Naive thymus-derived CD8-positive, alpha-beta T cell (primary cell): ENCODE measurements around the gene ABCD1. TPM values are rescaled to one million over a fixed set of nuclear protein-coding genes. Genes with fewer than 3 reads are reported as not detected.

Experiments used
- ATAC-seq, 2 donors: fragments of 150-1000 bp; cut with Tn5 transposase in 1 of 2; sonication (Bioruptor Pico), chemical (Tn5 transposase) in 1 of 2; 1 replicate in 1 of 2; 2 replicates in 1 of 2; pipeline ENCODE4 v1.10.0; 2021; ENCODE audit warnings: mild to moderate bottlenecking in 2 of 2, moderate library complexity in 2 of 2
- POLR2A ChIA-PET: fragments of 350-600 bp; sonication (Branson Sonifier 250); formaldehyde crosslinking; loops from one replicate; lab custom pipeline; 2021; ENCODE audit warnings: antibody characterized with exemption; lab: Charles Lee
- DNase-seq, 10 donors: peaks; one replicate each; pipeline versions ENCODE4 v3.0.0 to v3.0.0-alpha.2; 2020 to 2022
- H3K27ac Mint-ChIP-seq, 10 donors: one replicate each; pipeline ENCODE4 v1.8.0; 2020 to 2022; ENCODE audit warnings: mild to moderate bottlenecking in 10 of 10, mixed read lengths in 10 of 10, moderate library complexity in 4 of 10, inconsistent platforms in 1 of 10
- H3K27me3 Mint-ChIP-seq, 5 donors: one replicate each; pipeline ENCODE4 v1.8.0; 2021 to 2022; ENCODE audit warnings: mixed read lengths in 5 of 5
- H3K36me3 Mint-ChIP-seq, 3 donors: one replicate each; pipeline ENCODE4 v1.8.0; 2020 to 2022; ENCODE audit warnings: mixed read lengths in 3 of 3, mild to moderate bottlenecking in 2 of 3, inconsistent platforms in 1 of 3
- H3K4me1 Mint-ChIP-seq, 4 donors: one replicate each; pipeline ENCODE4 v1.8.0; 2021 to 2022; ENCODE audit warnings: mixed read lengths in 4 of 4
- H3K4me3 Mint-ChIP-seq, 10 donors: one replicate each; pipeline ENCODE4 v1.8.0; 2020 to 2022; ENCODE audit warnings: mild to moderate bottlenecking in 10 of 10, mixed read lengths in 10 of 10, moderate library complexity in 6 of 10, inconsistent platforms in 1 of 10
- H3K9me3 Mint-ChIP-seq, 9 donors: one replicate each; pipeline ENCODE4 v1.8.0; 2020 to 2022; ENCODE audit warnings: mixed read lengths in 9 of 9, mild to moderate bottlenecking in 3 of 9, inconsistent platforms in 1 of 9, moderate library complexity in 1 of 9
- polyA plus RNA-seq, 3 donors: library from polyadenylated mRNA; unstranded; fragments of 300-500 nt; fragmentation: Illumina TruSeq; gene quantifications; one replicate each; pipeline ENCODE4 v1.2.3, GENCODE V29; 2021
- total RNA-seq, 8 experiments: library from RNA in 2 of 8; stranded (reverse) in 2 of 8; gene quantifications; one replicate each; pipeline ENCODE4 v1.2.3 and lab custom pipeline; 2021 to 2026

The ABCD1 gene
- total and polyA plus RNA-seq, 5 experiments from 2014 or later = 1.1 to 7.3 (median 2.1) TPM

- Mint-ChIP-seq H3K36me3 (peaks cover 0 to 14% (median 0%) of the 10 kb centered on the region in 3 donors), H3K4me3 (no peak overlapping the region), H3K27ac (peak overlapping the region in 1 of 10 donors; percentile 25), H3K9me3 (no peaks in the 10 kb centered on the region), H3K27me3 (no peaks in the 10 kb centered on the region), H3K4me1 (peaks cover 7 to 35% (median 19%) of the 10 kb centered on the region in 4 donors)
- DNase-seq (no peak), ATAC-seq (no peak)
- POLR2A ChIA-PET = interaction anchor here (0.6 to 0.9 kb wide), 2 partner anchors 34 to 112 kb away, joined by 3 to 4 read pairs; no protein-coding TSS in a partner anchor
Measured at GRCh38 chrX:153791104-153791852, 66.6 kb downstream of the ABCD1 start.

DNA sequence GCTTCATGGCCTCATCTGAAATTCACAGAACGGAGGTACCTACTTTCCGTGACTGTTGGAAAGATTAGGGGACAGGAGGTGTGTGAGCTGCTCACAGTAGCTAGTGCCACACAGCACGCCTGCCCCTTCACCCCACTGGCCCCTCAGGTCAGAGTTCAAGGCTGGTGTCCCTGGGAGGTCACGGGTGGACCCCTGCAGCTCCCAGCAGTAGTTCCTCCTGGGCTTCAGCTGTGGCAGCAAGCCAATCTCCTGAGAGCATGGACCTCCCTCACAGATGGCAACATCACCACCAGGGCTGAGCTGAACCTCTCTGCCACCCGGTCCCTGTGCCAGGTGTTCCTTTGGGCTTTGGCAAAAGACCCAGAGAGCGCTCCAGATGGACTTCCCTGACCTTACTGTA is 67.7 kb downstream of the ABCD1 start:
- ATAC-seq (no peak), DNase-seq (no peak)
- Mint-ChIP-seq H3K4me3 (peak overlapping the region in 3 of 10 donors; percentile 86 to 93 (median 90)), H3K4me1 (peaks cover 7 to 41% (median 26%) of the 10 kb centered on the region in 4 donors), H3K27ac (no peak overlapping the region), H3K36me3 (peaks cover 0 to 16% (median 0%) of the 10 kb centered on the region in 3 donors), H3K9me3 (no peaks in the 10 kb centered on the region), H3K27me3 (no peaks in the 10 kb centered on the region)
- POLR2A ChIA-PET = interaction anchor here (0.9 to 3.0 kb wide), 2 partner anchors 111 to 135 kb away, joined by 4 to 39 read pairs; partner anchors contain the start of gene ARHGAP4

- DNase-seq = no peak
- POLR2A ChIA-PET = interaction anchor here (3.0 kb wide), 1 partner anchor 134 kb away, joined by 39 read pairs; the partner anchor contains the start of gene ARHGAP4
- H3K27me3 Mint-ChIP-seq = no peaks in the 10 kb centered on the region
- peaks cover 7 to 41% (median 26%) of the 10 kb centered on the region in 4 donors for H3K4me1 Mint-ChIP-seq
- ATAC-seq = no peak
- H3K4me3 Mint-ChIP-seq = peak overlapping the region; percentile 86 to 95 (median 92)
- peaks cover 0 to 13% (median 0%) of the 10 kb centered on the region in 3 donors for H3K36me3 Mint-ChIP-seq
- H3K27ac Mint-ChIP-seq = peak overlapping the region; percentile 78 to 96 (median 91)
- no peaks in the 10 kb centered on the region for H3K9me3 Mint-ChIP-seq
Measured at GRCh38 chrX:153793291-153793690, 68.6 kb downstream of the ABCD1 start.

Other genes starting within 250 kb of the ABCD1 start
- gene BGN, start 229.9 kb upstream of the ABCD1 start, total RNA-seq = not detected
- not detected for gene BGN, start 229.9 kb upstream of the ABCD1 start, polyA plus RNA-seq
- gene ATP2B3, start 207.2 kb upstream of the ABCD1 start, total RNA-seq = not detected
- not detected for gene ATP2B3, start 207.2 kb upstream of the ABCD1 start, polyA plus RNA-seq
- gene CCNQ, start 125.7 kb upstream of the ABCD1 start, total RNA-seq = 10 to 100 TPM; 25.3 to 27.3 TPM
- gene CCNQ, start 125.7 kb upstream of the ABCD1 start, polyA plus RNA-seq = 10 to 100 TPM; 28.7 to 37.6 (median 33.8) TPM
- gene DUSP9, start 77.7 kb upstream of the ABCD1 start, total RNA-seq = not detected
- gene DUSP9, start 77.7 kb upstream of the ABCD1 start, polyA plus RNA-seq = not detected
- gene PNCK, start 51.0 kb upstream of the ABCD1 start, total RNA-seq = not detected
- gene PNCK, start 51.0 kb upstream of the ABCD1 start, polyA plus RNA-seq = not detected
- gene SLC6A8, start 36.9 kb upstream of the ABCD1 start, total RNA-seq = under 1 TPM; 0.31 to 0.49 TPM
- gene SLC6A8, start 36.9 kb upstream of the ABCD1 start, polyA plus RNA-seq = under 1 TPM in 2 of 3 donors, not detected in 1; 0.04 to 0.16 TPM
- 100 to 1,000 TPM; 108 to 118 TPM for gene BCAP31, start 469 bp upstream of the ABCD1 start, total RNA-seq
- gene BCAP31, start 469 bp upstream of the ABCD1 start, polyA plus RNA-seq = 100 to 1,000 TPM; 298 to 328 (median 319) TPM
- gene PLXNB3, start 39.4 kb downstream of the ABCD1 start, total RNA-seq = under 1 TPM; 0.34 to 0.41 TPM
- not detected for gene PLXNB3, start 39.4 kb downstream of the ABCD1 start, polyA plus RNA-seq
- not detected for gene SRPK3, start 56.2 kb downstream of the ABCD1 start, total RNA-seq
- not detected for gene SRPK3, start 56.2 kb downstream of the ABCD1 start, polyA plus RNA-seq
- 10 to 100 TPM; 47.7 to 51.2 TPM for gene IDH3G, start 69.5 kb downstream of the ABCD1 start, total RNA-seq
- gene IDH3G, start 69.5 kb downstream of the ABCD1 start, polyA plus RNA-seq = 100 to 1,000 TPM in 2 of 3 donors, 10 to 100 TPM in 1; 71.9 to 109 (median 100) TPM
- 100 to 1,000 TPM; 120 to 128 TPM for gene SSR4, start 69.8 kb downstream of the ABCD1 start, total RNA-seq
- gene SSR4, start 69.8 kb downstream of the ABCD1 start, polyA plus RNA-seq = 100 to 1,000 TPM; 389 to 522 (median 451) TPM
- gene PDZD4, start 105.7 kb downstream of the ABCD1 start, total RNA-seq = under 1 TPM; 0.31 to 0.66 TPM
- 1 to 10 TPM in 1 of 3 donors, under 1 TPM in 1, not detected in 1; 0.41 to 1.5 TPM for gene PDZD4, start 105.7 kb downstream of the ABCD1 start, polyA plus RNA-seq
- gene L1CAM, start 161.3 kb downstream of the ABCD1 start, total RNA-seq = under 1 TPM; 0.16 to 0.23 TPM
- not detected for gene L1CAM, start 161.3 kb downstream of the ABCD1 start, polyA plus RNA-seq
- gene AVPR2, start 179.8 kb downstream of the ABCD1 start, total RNA-seq = not detected
- gene AVPR2, start 179.8 kb downstream of the ABCD1 start, polyA plus RNA-seq = not detected
- 100 to 1,000 TPM; 324 to 353 TPM for gene ARHGAP4, start 201.4 kb downstream of the ABCD1 start, total RNA-seq
- 100 to 1,000 TPM in 1 of 3 donors, 10 to 100 TPM in 2; 58.9 to 112 (median 96.6) TPM for gene ARHGAP4, start 201.4 kb downstream of the ABCD1 start, polyA plus RNA-seq
- 10 to 100 TPM; 72.1 to 80.8 TPM for gene NAA10, start 210.2 kb downstream of the ABCD1 start, total RNA-seq
- 10 to 100 TPM; 66.8 to 73.3 (median 71.3) TPM for gene NAA10, start 210.2 kb downstream of the ABCD1 start, polyA plus RNA-seq
- gene RENBP, start 219.8 kb downstream of the ABCD1 start, total RNA-seq = 10 to 100 TPM; 17.8 to 18.2 TPM
- under 1 TPM; 0.49 to 0.96 (median 0.73) TPM for gene RENBP, start 219.8 kb downstream of the ABCD1 start, polyA plus RNA-seq
- gene HCFC1, start 247.0 kb downstream of the ABCD1 start, total RNA-seq = 10 to 100 TPM; 62.4 to 64.9 TPM
- 10 to 100 TPM in 1 of 3 donors, 1 to 10 TPM in 2; 3.3 to 11.9 (median 7.9) TPM for gene HCFC1, start 247.0 kb downstream of the ABCD1 start, polyA plus RNA-seq
- gene TMEM187, start 247.9 kb downstream of the ABCD1 start, total RNA-seq = 10 to 100 TPM in 1 of 2 experiments, 1 to 10 TPM in 1; 9.3 to 11.2 TPM
- gene TMEM187, start 247.9 kb downstream of the ABCD1 start, polyA plus RNA-seq = 10 to 100 TPM in 1 of 3 donors, 1 to 10 TPM in 2; 3.1 to 13.6 (median 8.9) TPM